Activated effector memory CD4-positive, alpha-beta T cell treated with Interleukin-2 at 50 U/mL for 16 hours (primary cell): Measurements from ENCODE around the gene MCTP2.

Source experiments
- DNase-seq: peaks from one replicate; pipeline ENCODE4 v3.0.0-alpha.2; 2020

The MCTP2 gene

DNA sequence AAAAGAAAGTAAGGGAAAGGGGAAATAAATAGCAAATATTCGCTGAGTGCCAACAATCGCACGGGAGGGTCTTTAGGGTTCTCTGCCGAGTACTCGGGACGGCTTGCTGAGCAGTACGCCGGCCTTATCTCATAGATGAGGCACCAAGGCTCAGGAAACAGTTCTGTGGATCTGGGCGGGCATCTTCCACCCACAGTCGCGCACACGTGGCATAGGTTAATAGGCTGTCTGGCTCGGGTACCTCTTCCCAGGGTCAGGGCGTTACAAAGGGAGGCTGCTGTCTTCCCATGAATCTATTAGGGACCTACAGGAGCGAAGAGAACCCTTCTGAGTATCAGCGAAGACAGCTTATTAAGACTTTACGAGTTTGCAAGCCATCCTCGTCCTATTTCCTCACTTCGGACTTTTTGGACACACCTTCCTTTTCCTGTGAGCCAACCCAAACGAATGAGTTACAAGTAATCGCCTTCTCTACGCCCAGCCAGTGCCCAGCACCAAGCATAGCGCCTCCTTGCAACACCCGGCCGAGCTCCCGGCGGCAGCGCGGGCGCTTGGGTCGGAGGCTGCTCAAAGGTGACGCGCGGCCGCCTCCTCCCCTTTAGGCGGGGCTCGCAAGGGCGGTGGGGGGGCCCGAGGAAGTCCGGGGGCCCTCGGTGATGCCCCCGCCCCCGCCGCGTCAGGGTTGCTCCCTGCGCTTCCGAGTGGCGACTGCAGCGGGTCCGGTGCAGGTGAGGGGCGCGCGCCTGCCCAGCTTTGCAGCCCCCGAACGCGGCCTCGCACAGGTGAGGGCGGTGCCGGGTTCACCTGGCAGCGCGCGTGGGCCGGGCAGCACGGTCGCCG, at the start of gene MCTP2:
MCTP2 (plus strand) TSS at position 679 of the 840 bp plus-strand sequence. CDS start 66,705 bp downstream, outside the sequence.
- peak; percentile 77 for DNase-seq

- DNase-seq, result no peak
These were observed 48.5 kb upstream of the MCTP2 start for GRCh38 chr15:94182883-94183282.

DNA sequence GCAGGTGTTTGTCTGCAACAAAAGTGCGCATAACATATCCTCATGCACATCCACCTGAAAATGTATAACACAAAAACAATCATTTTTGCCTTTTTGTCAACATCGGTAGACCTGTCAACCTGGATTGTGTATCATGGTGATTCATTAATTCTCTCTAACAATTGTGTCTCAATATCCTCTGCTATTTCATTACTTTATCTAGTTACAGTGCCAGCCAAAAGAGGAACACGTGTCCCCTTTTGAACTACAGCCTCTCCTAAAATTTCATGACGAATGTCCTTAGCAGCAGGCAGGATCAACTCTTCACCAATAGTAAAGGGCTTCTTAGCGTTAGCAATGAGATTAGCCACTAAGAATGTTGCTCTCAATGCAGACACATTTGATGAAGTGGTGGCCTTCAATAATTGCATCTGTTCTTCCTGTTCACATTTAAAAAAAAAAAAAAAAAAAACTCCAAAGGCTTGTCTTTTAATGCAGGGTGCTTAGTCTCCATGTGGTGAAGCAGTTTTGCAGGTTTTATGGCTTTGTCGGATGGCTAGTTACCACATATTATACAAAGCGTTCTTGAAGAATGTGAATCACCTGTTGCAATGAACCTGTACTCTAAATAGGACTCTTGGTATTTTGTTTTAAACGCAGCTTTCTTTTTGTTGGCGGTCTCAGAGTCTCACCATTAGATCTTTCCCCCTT, 45.7 kb upstream of the MCTP2 start:
- DNase-seq, result no peak

GRCh38 chr15:94186770-94187331, 44.5 kb upstream of the MCTP2 start:
- no peak for DNase-seq

DNA sequence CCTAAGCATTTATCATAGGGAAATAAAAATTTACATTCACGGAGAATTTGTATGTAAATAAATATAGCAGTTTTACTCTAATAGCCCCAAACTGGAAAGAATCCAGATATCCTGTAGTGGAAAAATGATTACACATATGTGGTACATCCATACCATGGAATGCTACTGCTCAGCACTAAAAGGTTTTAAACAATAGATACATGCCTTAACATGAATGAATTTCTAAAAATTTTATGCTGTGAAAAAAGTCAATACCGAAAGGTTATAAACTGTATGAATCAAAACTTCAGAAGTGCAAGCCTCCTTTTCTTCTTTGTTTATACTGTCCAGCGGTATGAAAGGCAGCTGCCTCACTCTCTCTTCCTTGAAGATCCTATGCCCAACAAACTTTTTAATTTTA, 37.5 kb upstream of the MCTP2 start:
- no peak for DNase-seq

GRCh38 chr15:94196531-94196930, 34.8 kb upstream of the MCTP2 start:
- DNase-seq, result no peak

DNA sequence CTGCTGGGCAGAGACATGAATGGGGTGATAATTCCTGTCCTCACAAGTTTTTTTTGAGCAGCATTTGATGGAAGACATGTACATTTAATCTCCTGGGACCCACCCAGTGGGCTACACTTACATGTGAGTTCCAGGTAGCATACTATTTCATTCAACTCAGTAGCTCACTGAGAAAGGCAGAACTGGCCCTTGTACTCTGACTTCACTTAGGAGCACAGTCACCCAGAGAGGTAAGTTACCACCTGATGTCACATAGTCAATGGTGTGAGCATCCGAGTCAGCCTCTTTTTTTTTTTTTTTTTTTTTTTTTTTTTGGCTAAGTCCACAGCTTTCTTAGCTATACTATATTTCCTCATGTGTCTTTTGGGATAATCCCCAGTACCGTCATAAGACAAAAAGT, 32.7 kb upstream of the MCTP2 start:
- no peak for DNase-seq

GRCh38 chr15:94199725-94200124, 31.6 kb upstream of the MCTP2 start:
- no peak for DNase-seq

GRCh38 chr15:94203306-94203705, 28.1 kb upstream of the MCTP2 start:
- no peak for DNase-seq

GRCh38 chr15:94205366-94205765, 26.0 kb upstream of the MCTP2 start:
- DNase-seq, result no peak

GRCh38 chr15:94206463-94207167, 24.7 kb upstream of the MCTP2 start:
- no peak for DNase-seq

GRCh38 chr15:94212291-94212690, 19.1 kb upstream of the MCTP2 start:
- DNase-seq, result no peak

- DNase-seq, result no peak
These were observed 5.7 kb upstream of the MCTP2 start for GRCh38 chr15:94225616-94226015.

DNA sequence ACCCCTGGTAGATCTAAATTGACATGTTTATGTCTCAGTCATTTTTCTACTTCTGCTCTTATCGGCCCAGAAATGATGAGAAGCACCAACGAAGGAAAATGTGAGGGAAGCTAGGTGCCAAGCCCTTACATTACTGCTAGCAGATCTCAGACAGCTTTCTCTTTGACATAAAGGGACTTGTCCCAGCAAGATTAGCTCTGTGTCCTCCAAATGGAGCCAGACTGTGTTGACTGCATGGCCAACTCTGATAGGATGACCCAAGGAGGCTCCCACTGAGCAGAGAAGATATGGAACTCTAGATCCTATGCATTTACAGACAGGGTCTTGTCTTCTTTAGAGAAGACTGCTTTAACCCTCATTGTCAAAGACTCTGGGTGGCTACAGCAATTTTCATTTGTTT, 2.8 kb upstream of the MCTP2 start:
- no peak for DNase-seq

DNA sequence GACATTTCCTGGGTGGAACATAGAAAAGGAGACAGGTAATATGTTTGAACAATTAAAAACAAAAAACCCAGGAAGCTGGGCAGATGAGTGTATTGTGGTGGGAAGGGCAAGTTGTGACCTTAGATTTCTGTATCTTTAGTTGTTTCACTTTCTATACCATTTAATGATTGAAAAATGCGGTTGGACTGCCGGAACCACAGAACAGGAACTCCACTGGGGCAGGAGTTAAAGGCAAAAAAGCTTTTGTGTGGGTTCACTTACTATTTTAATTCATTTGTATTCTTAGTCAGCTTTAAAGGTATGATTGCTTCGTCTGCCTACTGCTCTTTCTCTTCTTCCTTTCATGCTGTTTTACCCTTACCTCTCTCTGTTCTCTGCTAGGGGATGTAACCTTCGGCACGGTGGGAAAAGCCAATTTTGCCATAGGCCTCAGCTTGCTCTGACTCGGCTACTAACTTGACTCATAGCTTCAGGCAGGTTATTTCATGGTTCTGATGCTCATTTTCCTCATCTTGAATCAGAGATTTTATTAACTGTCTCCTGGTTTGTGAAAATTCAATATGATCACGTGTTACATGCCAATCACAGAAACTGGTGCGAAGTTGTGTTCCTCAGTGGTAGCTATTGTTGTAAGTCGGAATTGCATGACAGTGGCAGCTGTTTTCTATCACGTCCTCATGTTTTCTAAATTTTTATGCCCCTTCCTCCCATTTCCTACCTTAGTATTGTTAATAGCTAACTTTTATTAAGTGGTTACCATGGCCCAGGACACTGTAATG, 1.6 kb upstream of the MCTP2 start:
- peak; percentile 11 for DNase-seq

- no peak for DNase-seq
These were observed 904 bp upstream of the MCTP2 start for GRCh38 chr15:94230431-94230882.

- DNase-seq, result no peak
These were observed 535 bp downstream of the MCTP2 start for GRCh38 chr15:94231723-94232468.

DNA sequence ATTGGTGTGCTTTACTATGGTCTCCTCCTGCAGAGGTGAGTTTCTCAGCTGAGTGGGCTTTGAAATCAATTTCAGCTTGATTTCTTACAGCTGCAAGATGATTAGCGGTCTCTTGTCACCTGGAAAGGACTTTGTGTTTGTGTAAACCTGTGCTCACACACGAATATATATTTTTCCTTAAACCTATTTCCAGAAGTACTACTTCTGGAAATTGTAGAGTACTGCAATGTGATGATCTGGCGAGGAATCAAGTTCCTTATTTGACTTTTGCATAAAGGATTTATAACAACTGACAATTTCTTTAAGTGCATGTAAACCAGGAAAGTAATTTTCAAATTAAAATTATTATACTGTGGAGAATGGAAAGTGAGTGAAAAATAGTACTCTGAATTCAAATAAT, 2.1 kb downstream of the MCTP2 start:
- no peak for DNase-seq

- no peak for DNase-seq
These were observed 2.9 kb downstream of the MCTP2 start for GRCh38 chr15:94234300-94234699.

DNA sequence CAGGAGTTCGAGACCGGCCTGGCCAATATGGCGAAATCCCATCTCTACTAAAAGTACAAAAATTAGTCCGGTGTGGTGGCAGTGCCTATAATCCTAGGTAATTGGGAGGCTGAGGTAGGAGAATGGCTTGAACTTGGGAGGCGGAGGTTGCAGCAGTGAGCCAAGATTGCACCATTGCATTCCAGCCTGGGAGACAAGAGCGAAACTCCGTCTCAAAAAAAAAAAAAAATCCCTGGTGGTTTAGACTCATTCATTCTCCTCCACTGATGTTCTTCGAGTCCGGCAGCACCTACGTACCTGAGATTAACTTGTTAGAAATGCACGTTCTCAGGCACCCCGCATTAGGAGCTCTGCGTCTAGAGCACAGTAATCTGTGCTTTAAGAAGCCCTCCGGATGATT, 3.7 kb downstream of the MCTP2 start:
- no peak for DNase-seq

DNA sequence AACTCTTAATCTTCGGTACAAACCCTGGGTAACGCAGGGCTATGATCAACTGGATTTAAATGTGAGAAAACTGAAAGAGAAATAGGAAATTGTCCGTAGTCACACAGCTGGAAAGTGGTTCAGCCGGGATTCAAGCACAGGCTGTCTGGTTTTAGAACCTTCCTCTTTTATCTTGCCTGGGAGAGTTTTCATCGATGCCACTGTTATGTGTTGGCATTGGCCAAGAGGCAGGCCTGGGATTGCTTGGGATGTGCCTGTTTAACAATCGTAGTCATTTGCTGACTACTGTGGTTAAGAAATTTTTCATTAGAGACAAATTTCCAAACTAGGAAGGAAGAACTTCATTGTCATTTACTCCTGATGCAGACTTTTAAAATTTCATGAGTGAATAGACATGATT, 4.3 kb downstream of the MCTP2 start:
- no peak for DNase-seq

DNA sequence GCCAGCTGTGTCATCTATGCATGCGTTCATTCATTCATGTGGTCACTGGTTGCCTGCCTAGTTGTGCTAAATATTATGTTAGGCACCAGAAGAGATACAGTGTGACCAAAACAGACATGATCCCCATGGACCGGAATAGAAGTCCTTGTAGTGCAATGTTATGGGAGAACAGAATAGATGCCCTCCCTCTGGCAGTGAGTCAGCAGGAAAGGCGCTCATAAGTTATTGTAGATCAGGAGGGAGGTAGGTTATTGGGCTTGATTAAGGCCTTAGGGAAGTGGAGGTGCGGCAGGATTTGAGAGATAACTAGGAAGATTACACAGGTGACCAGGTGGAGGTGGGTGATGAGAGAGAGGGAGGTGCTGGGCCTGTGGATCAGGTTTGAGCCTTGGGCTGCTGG, 5.2 kb downstream of the MCTP2 start:
- no peak for DNase-seq
